DMS 273 (cell line): ENCODE results near the gene MYADML2.
A peak's percentile ranks its signal among the peaks of the same experiment; 100 is the strongest.
"Not testable (repeated sequence)": the region's sequence is repeated elsewhere in the genome, so short reads cannot be mapped to it uniquely, and the experiment has no call there.

ENCODE experiments used
- DNase-seq: peaks from one replicate; lab custom pipeline; 2025; ENCODE audit not compliant: unreplicated experiment; lab: John Stamatoyannopoulos, UW

The MYADML2 gene, protein sequence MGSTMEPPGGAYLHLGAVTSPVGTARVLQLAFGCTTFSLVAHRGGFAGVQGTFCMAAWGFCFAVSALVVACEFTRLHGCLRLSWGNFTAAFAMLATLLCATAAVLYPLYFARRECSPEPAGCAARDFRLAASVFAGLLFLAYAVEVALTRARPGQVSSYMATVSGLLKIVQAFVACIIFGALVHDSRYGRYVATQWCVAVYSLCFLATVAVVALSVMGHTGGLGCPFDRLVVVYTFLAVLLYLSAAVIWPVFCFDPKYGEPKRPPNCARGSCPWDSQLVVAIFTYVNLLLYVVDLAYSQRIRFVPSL

DNA sequence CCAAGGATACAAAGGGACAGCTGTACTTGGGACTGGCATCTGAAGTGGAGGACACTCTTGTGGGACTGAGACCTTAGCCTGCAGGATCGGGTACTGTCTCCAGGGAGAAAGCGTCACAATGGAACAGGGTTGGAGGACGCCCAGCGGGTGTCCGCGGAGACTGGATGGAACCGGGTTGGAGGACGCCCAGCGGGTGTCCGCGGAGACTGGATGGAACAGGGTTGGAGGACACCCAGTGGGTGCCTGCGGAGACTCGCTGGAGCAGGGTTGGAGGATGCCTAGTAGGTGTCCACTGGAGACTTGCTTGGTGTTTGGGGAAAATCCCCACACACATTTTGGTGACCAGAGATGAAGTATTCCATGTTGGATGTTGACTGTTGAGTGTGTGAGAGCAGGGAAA lies at the start of gene MYADML2:
TSS of gene MYADML2 (minus strand) at position 45 of the 400 bp plus-strand sequence. CDS start 5,492 bp downstream, outside the sequence.
- no peak for DNase-seq

- no peak for DNase-seq
Measured at GRCh38 chr17:81996232-81996756, 49.3 kb upstream of the MYADML2 start.

DNA sequence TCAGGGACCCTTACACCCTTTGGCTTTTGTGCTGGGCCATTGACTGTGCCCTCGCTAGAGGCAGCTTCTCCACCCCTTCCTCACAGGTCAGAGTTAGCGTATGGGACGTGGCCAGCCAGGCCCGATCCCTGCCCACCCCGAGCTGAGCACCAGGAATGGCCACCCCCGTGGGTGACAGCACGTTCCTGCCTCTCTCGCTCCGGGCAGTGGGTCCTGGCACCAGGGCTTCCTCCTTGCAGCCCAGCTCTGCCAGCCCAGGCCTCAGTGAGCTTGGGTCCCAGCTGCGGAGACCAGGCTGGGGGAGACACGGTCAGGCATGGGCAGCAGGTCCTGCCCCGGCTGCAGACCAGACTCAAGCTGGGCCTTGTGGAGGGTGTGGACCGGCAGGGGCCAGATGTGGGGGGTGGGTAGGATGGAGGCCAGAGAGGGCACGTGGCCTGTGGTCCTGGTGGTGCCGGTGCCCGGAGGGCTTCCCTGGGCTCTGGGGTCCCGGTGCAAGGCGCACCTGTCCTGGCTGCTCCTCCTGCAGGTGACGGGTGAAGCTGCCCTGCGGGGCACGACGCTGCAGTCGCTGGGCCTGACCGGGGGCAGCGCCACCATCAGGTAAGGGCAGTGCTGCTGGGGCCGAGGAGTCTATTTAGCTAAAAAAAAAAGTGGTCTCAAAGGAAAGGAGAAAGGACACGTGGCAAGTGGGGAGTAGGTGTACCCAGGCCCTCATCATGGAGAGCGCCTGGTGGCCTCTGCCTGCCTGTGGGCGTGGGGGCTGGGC lies 48.6 kb upstream of the MYADML2 start:
- DNase-seq: no peak

DNA sequence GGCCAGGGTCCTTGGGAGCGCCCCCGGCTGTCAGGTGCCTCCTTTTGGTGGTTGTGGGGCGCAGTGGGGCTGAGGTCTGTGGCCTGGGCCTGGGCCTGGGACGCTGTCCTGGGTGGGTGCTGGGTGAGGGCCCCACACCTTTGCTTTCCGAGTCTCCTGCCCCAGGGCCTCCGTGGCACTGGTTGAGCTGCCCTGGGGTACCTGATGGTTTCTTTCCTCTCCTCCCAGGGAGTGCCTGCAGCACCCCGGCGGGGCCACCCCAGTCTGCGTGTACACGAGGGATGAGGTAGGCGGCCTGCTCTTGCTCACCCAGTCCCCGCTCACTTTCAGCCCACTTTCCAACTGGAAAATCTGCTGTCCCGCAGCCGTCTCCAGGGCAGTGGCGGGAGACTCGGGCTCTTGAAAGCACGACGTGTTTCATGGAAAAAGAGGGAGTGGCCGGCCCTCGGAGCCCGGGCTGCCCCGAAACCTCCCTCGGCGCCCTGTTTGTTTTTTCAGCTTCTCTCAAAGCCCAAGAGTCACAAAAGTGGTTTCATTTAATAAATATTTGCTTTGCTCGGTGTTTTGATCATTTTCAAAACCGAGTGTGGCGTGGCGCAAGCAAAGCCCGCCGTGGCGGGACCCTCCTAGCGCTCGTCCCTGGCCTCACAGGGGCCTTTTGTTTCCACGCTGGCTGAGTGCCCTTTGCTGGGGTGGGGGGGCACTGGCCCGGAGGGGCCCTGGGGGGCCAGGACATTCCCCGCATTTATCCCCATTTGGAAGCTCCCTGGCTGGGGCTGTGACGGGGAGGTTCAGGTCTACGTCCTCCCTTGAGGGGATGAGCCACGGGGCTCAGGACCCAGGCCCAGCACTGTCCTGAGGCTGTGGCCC lies 47.8 kb upstream of the MYADML2 start:
- no peak for DNase-seq

DNA sequence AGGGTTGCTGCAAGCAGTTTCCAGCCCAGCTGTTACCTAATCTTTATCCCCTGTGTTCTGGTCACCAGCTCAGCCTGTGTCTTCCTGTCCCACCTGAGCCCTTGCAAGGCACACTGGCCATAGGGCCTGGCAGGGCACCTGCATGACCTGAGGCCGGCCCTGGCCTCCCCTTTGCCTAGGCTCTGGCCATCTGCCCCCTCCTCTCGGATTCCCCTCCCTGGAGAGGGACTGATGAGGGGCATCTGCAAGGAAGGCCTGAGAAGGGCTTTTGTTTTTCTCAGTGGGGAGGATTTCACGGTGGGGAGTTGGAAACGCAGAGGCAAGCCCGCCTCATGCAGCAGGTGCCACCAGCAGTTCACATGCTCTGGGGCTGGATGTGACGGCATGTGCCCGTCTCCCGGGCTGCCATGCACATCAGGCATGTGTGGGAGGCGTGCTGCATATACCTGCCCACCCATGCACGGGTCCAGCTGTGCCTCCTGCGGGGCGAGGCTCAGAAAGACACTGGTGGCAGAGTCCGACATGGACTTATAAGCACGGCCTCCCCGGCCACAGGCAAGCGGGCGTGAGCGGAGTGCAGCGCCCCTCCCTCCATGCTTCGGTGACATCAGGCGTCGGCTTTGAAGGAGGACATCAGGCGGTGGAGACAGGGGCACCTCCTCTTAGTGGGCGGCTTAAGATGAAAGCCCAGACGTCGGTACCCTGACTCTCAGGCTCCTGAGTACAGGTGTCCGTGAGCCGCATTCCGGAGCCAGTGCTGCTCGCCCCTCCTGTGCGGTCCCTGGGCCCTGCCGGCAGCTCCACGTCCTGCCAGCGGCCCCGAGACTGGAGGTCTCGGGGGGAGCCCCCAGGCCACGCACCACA lies 46.9 kb upstream of the MYADML2 start:
- DNase-seq: no peak

- no peak for DNase-seq
Measured at GRCh38 chr17:81992306-81993102, 45.5 kb upstream of the MYADML2 start.

DNA sequence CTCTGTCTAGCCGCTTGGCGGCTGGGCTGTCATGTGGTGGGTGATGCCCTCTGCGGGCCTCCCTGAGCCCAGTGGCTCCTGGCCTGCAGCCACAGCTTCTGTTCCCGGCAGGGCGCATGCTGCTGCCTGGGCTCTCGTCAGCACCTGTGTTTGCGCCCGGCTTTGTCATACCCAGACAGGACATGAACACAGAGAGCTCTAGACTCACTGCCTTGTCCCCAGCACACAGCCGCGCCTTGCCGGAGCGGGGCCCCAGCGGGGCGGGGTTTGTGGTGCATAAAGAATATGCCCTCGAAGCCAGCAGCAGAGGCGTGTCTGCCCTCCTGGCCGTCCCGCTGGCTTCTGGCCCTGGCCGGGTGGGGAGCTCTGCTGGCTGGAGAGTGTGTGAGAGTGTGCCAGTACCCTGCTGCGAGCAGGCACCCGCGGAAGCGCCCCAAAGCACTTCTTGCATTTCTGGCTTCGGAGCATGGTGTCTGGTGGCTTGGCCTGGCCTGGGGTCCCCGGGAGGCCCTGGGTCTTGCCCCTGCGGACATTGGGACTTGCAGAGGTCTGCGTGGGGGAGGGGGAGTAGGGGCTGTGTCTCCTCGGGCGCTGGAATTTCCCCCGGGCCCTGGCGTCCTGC lies 44.8 kb upstream of the MYADML2 start:
- DNase-seq: peak; percentile 90

GRCh38 chr17:81990836-81991683 lies 44.0 kb upstream of the MYADML2 start:
- no peak for DNase-seq

- no peak for DNase-seq
Measured at GRCh38 chr17:81987161-81987770, 40.2 kb upstream of the MYADML2 start.

DNA sequence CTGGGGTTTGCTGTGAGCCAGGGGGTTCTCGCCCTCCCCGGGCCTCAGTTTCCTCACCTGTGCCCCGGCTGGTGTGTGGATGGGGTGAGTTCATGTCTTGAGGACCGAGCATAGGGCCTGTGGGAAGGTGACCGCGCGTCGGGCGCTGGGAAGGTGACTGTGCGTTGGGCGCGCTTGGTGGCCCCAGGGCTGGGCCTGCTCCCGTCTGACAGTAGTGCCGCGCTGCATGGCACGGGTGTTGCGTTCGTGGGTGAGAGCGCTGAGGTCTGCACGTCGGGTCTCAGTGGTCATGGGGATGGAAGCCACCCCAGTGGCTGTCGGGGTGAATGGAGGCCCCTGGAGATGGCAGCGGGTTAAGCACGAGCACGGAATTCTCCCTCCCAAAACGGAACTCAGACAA lies 39.6 kb upstream of the MYADML2 start:
- no peak for DNase-seq

- no peak for DNase-seq
Measured at GRCh38 chr17:81984773-81985410, 37.9 kb upstream of the MYADML2 start.

- DNase-seq: no peak
Measured at GRCh38 chr17:81983639-81984373, 36.8 kb upstream of the MYADML2 start.

DNA sequence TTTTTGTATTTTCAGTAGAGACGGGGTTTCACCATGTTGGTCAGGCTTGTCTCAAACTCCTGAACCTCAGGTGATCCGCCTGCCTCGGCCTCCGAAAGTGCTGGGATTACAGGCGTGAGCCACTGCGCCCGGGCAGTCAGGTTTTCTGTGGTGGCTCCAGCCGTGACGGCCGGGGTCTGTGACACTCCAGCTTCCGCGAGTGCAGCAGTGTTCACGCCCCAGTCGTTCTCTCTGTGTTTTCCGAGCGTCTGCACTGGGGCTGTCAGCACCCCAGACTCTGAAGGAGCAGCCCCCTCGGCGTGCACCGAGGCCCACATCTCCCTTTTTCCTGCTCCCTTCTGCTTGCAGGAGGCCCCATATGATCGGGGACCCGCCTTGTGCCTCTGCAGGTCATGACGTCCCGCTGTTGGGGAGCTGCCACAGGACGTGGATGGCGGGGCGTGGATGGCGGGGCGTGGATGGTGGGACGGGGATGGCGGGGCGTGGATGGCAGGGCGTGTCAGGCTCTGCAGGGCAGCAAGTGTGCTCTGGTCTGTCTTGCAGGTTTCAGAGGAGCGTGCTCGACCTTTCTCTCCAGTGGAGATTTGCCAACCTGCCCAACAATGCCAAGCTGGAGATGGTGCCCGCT lies 36.1 kb upstream of the MYADML2 start:
- DNase-seq: no peak

GRCh38 chr17:81981511-81981910 lies 34.5 kb upstream of the MYADML2 start:
- DNase-seq: not testable (repeated sequence)

DNA sequence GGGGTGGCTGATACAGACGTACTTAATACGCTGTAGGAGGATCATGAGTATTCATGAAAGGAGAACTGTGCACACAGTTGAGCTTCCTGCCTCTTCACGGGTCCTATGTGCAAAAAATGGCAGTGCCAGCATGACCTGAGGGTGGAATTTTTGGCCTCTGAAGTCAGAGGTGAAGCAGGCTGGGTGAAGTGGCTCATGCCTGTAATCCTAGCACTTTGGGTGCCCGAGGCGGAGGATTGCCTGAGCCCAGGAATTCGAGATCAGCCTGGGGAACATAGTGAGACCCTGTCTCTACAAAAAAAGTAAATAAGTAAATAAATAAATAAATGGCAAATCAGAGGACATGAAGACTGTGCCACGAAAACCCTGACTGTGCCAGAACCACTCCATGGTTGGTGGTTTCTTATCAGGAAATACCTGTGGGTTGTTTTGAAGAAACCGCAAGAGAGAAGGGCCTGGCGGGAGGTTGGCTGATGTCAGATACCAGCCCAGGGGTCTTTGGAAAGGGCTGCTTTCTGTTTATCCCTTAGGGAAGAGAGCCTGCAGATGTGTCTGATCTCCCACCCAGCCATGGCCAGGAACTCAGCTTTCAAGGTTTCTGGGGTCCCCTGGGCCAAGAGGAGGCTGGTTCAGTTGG lies 33.8 kb upstream of the MYADML2 start:
- no peak for DNase-seq

DNA sequence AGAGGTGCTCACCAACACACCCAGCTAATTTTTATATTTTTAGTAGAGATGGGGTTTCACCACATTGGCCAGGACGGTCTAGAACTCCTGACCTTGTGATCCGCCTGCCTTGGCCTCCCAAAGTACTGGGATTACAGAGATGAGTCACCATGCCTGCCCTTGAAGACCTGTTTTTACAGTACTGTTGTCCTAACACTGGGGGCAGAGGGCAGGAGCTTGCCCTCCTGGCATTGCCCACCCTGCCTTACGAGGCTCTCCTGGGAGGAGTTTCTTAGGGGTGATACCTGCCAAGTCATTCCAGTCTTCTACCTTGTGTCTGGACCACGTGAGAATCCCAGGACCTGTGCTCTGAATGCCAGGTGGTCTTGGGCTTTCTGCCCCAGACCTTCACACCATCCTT lies 33.1 kb upstream of the MYADML2 start:
- DNase-seq: no peak
